HUES64 (cell line): ENCODE results near the gene TUBB8B.
"Not testable (repeated sequence)": the region's sequence is repeated elsewhere in the genome, so short reads cannot be mapped to it uniquely, and the experiment has no call there.

Experiments used
- H3K27ac ChIP-seq: 2 replicates; pipeline ENCODE4 v1.7.0; 2013; ENCODE audit warnings: low read depth, low read length, inconsistent platforms
- H3K27me3 ChIP-seq: 2 replicates; pipeline ENCODE4 v1.6.1; 2013; ENCODE audit warnings: mild to moderate bottlenecking, low read length; ENCODE audit not compliant: insufficient read depth
- H3K36me3 ChIP-seq: 2 replicates; pipeline ENCODE4 v1.6.1; 2013; ENCODE audit warnings: mild to moderate bottlenecking, low read length; ENCODE audit not compliant: insufficient read depth
- H3K4me1 ChIP-seq: 2 replicates; pipeline ENCODE4 v1.6.1; 2013; ENCODE audit warnings: mild to moderate bottlenecking, low read length, moderate library complexity; ENCODE audit not compliant: insufficient read depth
- H3K4me3 ChIP-seq: 2 replicates; pipeline ENCODE4 v1.5.1; 2013; ENCODE audit warnings: mild to moderate bottlenecking, low read length, moderate library complexity
- H3K9ac ChIP-seq: 2 replicates; pipeline ENCODE4 v1.6.1; 2013; ENCODE audit warnings: mild to moderate bottlenecking, low read depth, low read length
- H3K9me3 ChIP-seq: 2 replicates; pipeline ENCODE4 v1.6.1; 2013; ENCODE audit warnings: low read depth, low read length; ENCODE audit not compliant: insufficient read depth
- WGBS: fragments of 150-250, 120-280 bp; methylation state at CpG from one replicate; pipeline ENCODE4 v1.1.7; 2013; ENCODE audit warnings: missing lambda C conversion rate; 5-methylcytosine and 5-hydroxymethylcytosine counted together

The TUBB8B gene

DNA sequence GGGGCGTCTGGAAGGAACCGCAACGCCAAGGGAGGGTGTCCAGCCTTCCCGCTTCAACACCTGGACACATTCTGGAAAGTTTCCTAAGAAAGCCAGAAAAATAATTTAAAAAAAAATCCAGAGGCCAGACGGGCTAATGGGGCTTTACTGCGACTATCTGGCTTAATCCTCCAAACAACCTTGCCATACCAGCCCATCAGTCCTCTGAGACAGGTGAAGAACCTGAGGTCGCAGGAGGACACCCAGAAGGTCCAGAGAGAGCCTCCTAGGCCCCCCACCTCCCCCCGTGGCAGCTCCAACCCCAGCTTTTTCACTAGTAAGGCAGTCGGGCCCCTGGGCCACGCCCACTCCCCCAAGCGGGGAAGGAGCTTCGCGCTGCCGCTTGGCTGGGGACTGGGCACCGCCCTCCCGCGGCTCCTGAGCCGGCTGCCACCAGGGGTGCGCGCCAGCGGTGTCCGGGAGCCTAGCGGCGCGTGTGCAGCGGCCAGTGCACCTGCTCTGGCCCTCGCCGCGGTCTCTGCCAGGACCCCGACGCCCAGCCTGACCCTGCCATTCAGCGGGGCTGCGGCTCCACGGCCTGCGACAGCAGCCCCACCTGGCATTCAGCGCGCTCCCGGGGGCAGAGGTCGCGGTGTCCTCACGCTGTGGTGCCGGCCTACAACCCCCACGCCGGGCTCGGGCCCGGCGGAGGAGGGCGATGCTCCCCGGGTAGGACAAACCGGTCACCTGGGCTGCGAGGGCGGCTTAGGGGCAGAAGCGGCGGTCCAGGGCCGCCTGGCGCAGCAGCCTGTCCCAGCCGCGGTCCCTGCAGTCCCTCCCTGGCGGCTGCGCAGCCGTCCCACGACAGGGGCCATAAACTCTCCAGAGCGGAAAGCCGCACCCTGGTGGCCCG is 37.8 kb downstream of the TUBB8B start:
- H3K4me1 ChIP-seq, H3K36me3 ChIP-seq, H3K9ac ChIP-seq, H3K4me3 ChIP-seq, H3K9me3 ChIP-seq, H3K27ac ChIP-seq, H3K27me3 ChIP-seq: not testable (repeated sequence)
- 89% methylated on average over 15 of the region's 65 CpGs for WGBS

GRCh38 chr18:10624-11184 is 38.7 kb downstream of the TUBB8B start:
- H3K9me3 ChIP-seq, H3K27ac ChIP-seq, H3K36me3 ChIP-seq, H3K4me1 ChIP-seq, H3K27me3 ChIP-seq, H3K4me3 ChIP-seq, H3K9ac ChIP-seq: not testable (repeated sequence)
- 93% methylated on average over 18 of the region's 75 CpGs for WGBS

- H3K27me3 ChIP-seq, H3K9me3 ChIP-seq, H3K27ac ChIP-seq, H3K4me3 ChIP-seq, H3K36me3 ChIP-seq, H3K4me1 ChIP-seq, H3K9ac ChIP-seq: not testable (repeated sequence)
Observed at GRCh38 chr18:9937-10336, 39.5 kb downstream of the TUBB8B start.
